ENCODE data around the gene THY1.
A peak's percentile ranks its signal among the peaks of the same experiment; 100 is the strongest.
"Not testable (repeated sequence)": the region's sequence is repeated elsewhere in the genome, so short reads cannot be mapped to it uniquely, and the experiment has no call there.

The THY1 gene

GRCh38 chr11:119417726-119418540, 5.0 kb downstream of the THY1 start:
- no peak for DNase-seq

DNA sequence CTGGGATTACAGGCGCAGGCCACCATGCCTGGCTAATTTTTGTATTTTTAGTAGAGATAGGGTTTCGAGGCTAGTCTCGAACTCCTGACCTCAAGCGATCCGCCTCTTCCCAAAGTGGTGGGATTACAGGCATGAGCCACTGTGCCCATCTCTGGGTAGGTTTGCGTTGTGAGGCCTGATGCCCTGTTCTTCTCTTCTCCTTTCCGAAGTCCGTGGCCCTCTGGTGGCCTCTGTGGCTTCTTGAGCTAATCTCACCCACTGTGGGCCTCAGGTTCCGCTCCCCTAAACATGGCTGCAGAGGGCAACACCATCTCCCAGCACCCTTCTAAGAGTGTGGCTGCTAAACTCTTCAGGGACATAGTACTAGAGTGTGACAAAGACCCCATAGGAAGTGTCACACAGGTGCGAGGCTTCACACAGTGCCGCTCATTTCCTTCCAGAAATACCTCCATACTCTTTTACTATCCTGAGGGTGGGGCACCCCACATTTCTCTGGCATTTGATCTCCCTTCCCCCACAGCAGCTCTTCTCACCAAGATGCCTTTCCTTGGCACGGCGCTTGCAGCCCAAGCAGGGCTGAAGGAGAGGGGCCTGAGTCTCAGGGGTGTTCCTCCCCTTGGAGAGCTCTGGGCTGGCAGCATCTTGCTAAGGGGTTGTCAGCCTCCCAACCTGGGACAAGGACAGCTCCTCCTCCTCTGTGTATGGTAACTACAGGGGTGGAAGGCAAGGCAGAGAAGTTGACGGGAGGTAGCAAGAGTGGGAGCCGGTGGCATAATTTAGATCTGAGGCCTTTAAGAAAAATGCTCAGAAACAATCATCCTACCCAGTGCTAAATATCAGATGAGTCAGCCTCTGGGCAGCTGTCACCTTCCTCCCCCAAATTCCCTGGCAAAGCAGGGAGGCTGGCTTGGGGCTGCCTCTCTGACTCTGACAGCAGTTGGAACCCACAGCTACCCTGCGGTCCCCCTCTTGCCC, 6.1 kb downstream of the THY1 start:
- no peak for DNase-seq

DNA sequence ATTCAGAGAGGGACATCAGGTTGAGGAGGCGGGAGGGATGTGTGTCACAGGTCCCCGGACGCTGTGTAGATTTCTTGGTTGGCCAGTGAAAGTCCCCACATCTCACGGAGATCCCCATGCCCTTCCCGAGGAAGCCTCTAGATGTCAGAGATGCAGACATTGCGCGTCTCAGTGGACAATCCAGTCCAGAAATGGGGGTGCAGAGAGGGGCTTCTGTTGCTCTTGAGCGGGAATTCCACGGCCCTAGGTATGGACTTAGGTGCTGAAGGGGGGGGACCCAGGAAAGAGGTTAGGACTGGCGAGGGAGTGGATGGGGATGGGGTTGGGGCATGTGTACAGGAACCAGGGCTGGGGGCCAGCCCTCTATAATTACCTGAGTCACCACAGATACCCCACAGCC, 7.0 kb downstream of the THY1 start:
- no peak for DNase-seq

- DNase-seq, result no peak
Measured at GRCh38 chr11:119415517-119415916, 7.5 kb downstream of the THY1 start.

GRCh38 chr11:119414734-119415133, 8.2 kb downstream of the THY1 start:
- no peak for DNase-seq

GRCh38 chr11:119414321-119414720, 8.7 kb downstream of the THY1 start:
- DNase-seq, result no peak

DNA sequence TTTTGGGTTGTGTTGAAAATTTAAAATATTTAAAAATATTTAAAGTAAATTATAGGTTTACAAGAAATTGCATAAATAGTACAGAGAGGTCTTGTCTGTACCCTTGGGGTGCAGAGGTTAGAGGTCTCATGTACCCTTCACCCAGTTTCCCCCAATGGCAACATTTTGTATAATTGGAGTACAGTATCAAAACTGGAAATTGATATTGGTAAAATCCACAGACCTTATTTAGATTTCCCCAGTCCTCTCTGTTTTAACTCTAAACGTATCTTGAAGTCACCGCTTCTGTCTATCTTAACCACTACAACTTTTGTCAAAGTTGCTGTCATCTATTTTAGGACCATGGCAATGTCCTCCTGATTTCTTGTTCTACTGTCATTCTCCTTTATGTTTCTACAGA, 10.9 kb downstream of the THY1 start:
- no peak for DNase-seq

- no peak for DNase-seq
Measured at GRCh38 chr11:119410501-119410900, 12.5 kb downstream of the THY1 start.

DNA sequence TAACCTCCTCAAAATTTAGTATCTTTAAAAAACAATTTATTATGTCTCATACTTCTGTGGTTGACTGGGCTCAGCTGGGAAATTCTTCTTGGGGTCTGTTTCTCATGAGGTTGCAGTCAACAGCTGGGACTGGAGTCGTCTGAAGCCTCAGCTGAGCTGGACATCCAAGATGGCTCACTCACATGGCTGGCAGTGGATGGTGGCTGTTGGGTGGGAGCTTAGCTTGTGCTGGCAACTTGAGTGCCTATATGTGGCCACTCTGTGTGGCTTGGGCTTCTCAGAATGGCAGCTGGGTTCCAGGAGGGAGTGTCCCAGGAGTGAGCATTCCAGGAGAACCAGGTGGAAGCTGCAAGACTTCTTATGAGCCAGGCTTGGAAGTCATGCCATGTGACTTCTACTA, 13.2 kb downstream of the THY1 start:
- DNase-seq, result no peak

DNA sequence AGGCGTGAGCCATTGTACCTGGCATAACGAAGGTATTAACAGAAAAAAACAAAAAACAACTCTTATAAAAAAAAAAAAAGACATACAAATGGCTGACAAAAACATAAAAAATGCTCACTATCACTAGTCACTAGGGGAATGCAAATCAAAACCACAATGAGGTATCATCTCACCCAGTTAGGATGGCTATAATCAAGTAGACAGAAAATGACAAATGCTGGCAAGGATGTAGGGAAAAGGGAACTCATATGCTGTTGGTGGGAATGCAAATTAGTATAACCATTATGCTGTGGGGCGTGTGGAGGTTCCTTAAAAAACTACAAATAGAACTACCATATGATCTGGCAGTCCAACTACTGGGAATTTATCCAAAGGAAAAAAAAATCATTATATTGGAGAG, 17.0 kb downstream of the THY1 start:
- DNase-seq, result peak; percentile 87

DNA sequence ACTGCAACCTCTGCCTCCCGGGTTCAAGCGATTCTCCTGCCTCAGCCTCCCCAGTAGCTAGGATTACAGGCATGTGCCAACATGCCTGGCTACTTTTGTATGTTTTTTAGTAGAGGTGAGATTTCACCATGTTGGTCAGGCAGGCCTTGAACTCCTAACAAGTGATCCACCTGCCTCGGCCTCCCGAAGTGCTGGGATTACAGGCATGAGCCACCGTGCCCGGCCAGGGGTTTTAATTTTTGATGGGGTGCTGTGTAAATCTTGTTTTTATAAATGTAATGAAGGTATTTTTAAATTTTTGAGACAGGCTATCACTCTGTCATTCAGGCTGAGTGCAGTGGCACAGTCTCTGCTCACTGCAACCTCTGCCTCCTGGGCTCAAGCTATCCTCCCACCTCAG, 17.5 kb downstream of the THY1 start:
- not testable (repeated sequence) for DNase-seq

DNA sequence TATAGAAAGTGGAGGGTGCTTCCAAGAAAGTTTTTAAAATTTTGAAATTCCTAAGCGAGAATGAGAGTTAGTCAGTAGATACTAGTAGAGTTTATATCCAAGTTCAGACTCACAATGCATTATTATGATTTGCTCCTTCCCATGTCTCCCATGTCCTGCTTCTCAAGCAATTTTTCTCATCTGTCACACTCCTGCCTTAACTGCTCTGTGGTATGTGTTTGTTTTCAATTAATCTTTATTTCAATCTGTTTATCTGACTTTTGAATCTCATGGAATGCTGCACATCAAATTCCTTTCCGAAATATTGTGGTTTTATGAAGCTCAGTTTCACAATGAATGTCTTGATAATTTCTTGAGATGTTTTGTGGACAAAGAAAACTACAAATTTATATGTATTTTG, 18.1 kb downstream of the THY1 start:
- no peak for DNase-seq

DNA sequence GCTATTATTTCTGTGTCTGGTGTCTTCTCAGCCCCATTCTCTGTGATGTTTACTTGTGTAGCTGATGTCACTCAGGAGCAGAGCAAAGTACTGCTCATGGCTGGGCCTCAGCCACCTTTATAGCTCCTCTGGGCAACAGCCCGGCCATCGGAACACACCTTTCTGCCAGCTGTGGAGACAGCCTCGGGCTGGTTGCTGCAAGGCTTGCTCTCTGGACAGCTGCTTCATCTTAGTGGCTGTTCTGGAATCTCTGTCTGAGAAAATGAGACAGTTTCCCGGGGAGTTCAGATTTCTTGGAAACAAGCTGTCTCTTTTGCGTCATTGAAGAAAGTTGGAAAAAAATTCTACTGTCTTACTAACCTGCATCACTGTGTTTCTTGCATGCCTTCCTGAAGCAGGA, 20.0 kb downstream of the THY1 start:
- no peak for DNase-seq

DNA sequence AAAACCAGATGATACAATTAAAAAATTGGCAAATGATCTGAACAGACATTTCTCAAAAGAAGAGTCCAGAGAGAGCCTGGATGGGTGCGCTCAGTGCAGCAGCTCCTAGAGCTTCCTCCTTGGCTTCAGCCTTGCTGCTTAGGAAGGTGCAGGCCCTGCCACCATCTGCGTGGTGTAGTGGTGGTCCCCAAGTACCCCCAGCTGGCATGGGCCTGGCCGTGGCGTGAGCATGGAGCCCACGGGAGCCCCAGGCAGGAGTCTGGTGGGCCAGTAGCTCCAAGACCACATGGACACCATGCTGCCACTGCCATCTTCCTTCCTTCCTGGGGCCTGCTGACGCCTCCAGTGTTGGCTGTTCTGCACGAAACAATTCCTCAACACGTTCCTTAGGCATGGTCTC, 20.5 kb downstream of the THY1 start:
- DNase-seq, result no peak

- no peak for DNase-seq
Measured at GRCh38 chr11:119400860-119401259, 22.1 kb downstream of the THY1 start.

DNA sequence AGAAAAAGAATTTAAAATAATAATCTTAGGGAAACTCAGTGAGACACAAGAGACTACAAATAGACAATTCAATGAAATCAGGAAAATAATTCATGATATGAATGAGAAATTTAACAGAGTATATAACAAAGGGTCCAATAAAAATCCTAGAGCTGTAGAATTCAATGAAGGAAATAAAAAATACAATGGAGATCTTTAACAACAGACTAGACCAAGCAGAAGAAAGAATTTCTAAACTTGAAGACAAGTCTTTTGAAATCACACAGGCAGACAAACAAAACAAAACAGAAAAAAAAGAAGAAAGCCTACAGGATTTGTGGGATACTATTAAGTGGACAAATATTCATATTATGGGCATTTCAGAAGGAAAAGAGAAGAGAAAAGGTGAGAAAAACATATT, 25.2 kb downstream of the THY1 start:
- DNase-seq, result no peak

- DNase-seq, result no peak
Measured at GRCh38 chr11:119396835-119397234, 26.1 kb downstream of the THY1 start.

DNA sequence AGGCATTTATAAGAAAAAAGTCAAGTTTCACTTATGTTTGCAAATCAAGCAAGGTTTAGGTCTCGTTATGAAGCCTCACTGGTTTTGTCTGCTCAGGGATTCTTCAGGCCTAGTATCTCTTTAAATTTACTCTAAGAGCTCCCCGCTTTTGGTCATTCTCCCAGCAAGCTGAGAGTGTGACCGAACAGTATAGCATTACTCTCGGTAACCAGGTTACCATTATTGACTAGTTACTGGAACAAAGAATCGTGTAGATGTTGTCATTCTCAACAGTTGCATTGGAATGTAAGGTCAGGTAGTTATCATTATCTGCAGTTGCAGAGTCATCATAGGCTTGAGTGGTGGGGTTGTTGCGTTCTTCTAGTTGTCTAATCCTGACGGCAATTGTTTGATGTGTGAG, 31.7 kb downstream of the THY1 start:
- DNase-seq, result no peak

DNA sequence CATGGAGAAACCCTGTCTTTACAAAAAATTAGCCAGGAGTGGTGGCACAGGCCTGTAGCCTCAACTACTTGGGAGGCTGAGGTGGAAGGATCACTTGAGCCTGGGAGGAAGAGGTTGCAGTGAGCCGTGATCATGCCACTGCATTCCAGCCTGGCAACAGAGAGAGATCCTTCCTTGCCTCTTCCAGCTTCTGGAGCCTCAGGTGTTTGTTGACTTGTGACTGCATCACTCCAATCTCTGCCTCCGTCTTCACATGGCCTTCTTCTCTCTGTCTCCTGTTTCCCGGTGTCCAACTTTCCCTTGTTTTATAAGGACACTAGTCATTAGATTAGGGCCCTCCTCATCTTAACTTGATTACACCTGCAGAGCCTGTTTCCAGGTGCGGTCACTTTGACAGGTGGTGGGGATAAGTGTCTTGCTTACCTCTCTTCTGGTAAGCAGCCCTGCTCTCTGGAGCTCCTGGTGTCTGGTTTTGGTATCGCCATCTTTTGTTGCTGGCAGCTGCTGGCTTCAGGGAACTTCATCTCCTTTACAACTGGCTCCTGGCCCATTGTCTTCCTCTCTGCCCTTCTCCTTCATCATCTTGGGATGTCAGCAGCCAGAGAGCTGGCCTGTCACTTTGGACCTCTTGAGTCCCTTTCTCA, 33.2 kb downstream of the THY1 start:
- peak; percentile 59 for DNase-seq

DNA sequence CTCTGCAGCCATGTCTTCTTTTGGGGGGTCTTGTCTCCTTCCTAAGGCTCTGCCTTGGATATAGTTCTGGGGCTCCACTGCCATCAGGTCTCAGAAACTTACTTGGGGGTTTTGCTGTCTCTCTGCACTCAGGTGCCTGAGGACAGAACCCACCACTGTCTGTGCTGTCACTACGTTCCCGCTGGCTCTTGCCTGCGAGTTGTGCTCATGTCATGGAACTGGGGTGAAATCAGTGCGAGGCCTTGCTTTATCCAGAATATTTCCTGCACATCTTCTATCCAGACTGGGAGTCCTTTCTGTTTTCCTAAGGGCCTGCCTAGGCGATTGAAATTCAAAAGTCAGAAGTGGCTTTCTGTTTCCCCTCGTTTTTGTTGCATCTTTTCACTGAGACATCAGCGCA, 34.9 kb downstream of the THY1 start:
- DNase-seq, result no peak

- no peak for DNase-seq
Measured at GRCh38 chr11:119384332-119384731, 38.6 kb downstream of the THY1 start.

GRCh38 chr11:119382513-119382912, 40.5 kb downstream of the THY1 start:
- not testable (repeated sequence) for DNase-seq

DNA sequence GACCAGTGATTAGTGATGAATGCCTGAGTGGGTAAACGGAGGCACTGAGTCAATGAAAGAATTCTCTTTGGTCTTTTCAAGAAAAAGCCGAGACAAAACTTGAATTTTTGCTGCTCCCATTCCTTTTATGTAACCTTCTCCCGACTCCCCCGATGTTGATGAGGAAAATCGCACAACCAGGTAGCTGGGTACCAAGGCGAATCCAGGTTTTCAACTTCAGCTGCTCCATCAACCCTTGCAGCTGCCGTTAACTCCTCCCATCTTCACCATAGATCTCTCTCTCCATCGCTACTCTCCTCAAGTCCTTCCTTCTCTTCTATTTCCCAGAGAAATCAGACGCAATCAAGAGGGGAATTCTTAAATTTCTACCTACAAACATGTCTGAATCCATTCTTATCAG, 40.9 kb downstream of the THY1 start:
- no peak for DNase-seq

Data from NCI-H526 treated with DMSO at 0.1 percent for 48 hours (cell line).